ENCODE results near the gene NUBP2. TPM values are rescaled to one million over a fixed set of nuclear protein-coding genes. Genes with fewer than 3 reads are reported as not detected.

The NUBP2 gene
- total RNA-seq, 2 donors from 2014 or later: 47.9 to 81.8 TPM

DNA sequence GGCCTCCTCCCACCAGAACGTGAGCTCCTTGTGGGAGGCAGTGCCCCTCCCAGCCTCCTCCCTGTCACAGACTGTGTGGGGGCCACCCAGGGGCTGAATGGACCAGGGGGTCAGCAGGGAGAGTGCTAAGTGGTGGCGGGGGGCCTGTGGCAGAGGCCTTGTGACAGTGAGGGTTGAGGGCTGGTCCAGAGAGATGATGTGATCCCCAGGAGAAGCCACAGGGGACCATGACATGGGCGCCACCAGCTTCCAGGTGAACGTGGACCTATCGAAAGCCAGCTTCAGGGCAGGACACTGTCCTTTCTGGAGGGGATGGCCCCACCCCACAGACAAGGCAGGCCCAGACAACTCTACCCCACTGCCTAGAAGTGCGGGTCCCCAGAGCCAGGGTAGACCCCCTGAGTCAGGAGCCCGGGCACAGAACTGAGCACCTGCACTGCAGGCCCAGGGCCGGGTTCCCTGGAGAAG, 3.5 kb upstream of the NUBP2 start:
- no peak for ATAC-seq

DNA sequence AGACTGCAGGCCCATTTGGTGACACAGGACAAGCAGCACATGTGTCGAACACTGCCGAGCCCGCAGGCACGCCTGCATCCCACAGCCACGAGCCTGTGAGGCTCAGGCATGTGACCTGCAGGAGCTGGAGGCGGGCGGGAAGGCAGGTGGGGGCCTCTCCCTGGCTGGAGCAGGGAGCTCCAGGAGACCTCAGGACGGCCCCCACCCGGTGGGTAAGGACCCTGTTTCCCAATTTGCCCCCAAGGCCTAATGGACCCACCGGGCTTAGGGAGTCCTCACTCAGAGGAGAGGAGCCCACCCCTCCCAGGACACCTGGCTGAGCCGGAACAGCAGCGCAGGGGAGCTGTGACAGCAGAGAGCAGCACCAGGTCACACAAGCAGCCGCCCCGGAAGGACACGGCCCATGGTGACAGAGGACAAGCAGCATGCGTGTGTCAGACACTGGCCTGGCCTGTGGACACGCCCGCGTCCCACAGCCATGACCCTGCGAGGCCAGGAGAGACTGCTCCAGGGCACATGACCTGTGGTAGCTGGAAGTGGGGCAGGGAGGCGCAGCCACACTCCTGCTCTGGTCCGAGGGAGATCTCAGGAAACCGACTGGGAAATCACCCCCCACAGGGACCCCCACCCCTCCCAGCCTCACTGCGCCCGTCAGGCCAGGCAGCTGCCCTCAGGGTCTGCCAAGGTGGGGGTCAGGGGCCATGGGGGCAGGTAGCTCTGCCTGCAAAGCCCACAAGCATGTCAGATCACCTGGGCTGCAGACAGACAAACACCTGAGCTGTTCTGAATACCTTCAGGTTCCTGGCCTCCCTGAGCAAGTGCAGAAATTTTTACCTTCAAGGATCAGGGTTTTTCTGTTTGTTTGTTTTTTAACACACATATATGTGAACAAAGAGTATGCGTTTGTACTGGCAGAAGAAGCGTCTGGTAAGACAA, 2.8 kb upstream of the NUBP2 start:
- DNase-seq (ENCODE audit: low spot score): no peak
- Mint-ChIP-seq H3K4me1 (ENCODE audit: low read depth in 2 of 2) (peaks cover 11 to 14% of the 10 kb centered on the region in 2 donors), H3K36me3 (no peaks in the 10 kb centered on the region), H3K4me3 (no peak overlapping the region), H3K9me3 (no peaks in the 10 kb centered on the region), H3K27me3 (no peaks in the 10 kb centered on the region), H3K27ac (no peak overlapping the region)
- no peak for ATAC-seq

More for the DNA sequence above, 3.5 kb upstream of the NUBP2 start:
- H3K27ac Mint-ChIP-seq: no peak overlapping the region
- peaks cover 10 to 14% of the 10 kb centered on the region in 2 donors for H3K4me1 Mint-ChIP-seq (ENCODE audit: low read depth in 2 of 2)
- no peaks in the 10 kb centered on the region for H3K27me3 Mint-ChIP-seq
- no peak for DNase-seq (ENCODE audit: low spot score)
- H3K4me3 Mint-ChIP-seq: no peak overlapping the region
- no peaks in the 10 kb centered on the region for H3K36me3 Mint-ChIP-seq
- H3K9me3 Mint-ChIP-seq: no peaks in the 10 kb centered on the region

DNA sequence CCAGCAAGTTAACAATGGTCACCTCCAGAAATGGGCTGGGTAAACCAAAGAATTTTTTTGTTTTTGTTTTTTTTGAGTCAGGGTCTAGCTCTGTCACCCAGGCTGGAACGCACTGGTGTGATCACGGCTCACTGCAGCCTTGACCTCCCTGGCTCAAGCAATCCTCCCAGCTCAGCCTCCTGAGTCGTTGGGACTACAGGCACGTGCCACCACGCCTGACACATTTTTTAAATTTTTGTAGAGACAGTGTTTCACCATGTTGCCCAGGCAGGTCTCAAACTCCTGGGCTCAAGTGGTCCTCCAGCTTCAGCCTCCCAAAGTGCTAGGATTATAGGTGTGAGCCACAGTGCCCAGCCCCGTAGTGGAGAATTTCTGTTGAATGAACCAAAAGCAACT, 2.1 kb upstream of the NUBP2 start:
- H3K4me3 Mint-ChIP-seq: no peak overlapping the region
- no peak overlapping the region for H3K27ac Mint-ChIP-seq
- DNase-seq (ENCODE audit: low spot score) (no peak), ATAC-seq (no peak)
- H3K27me3 Mint-ChIP-seq: no peaks in the 10 kb centered on the region
- H3K36me3 Mint-ChIP-seq: no peaks in the 10 kb centered on the region
- no peaks in the 10 kb centered on the region for H3K9me3 Mint-ChIP-seq
- peaks cover 14 to 15% of the 10 kb centered on the region in 2 donors for H3K4me1 Mint-ChIP-seq (ENCODE audit: low read depth in 2 of 2)

DNA sequence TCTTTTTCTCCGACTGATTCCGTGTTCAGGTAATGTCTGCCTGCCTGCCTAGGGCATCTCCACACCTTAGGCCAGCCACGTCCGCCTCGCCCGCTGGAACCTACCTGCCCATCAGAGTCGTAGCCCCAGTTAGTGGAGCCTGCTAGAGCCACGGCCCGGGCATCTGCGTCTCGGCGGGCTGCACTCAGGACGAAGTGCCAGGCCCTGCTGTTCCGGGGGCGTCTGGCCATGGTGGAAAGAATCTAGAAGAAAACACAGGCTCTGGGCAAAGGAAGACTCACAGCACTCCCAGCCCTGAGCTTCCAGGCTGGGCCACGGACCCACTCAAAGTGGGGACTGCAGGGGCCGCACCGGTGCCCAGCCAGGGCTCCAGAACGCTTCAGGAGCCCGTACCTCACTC, 1.5 kb upstream of the NUBP2 start:
- Mint-ChIP-seq H3K36me3 (no peaks in the 10 kb centered on the region), H3K27ac (peak overlapping the region; percentile 37 to 61), H3K4me1 (ENCODE audit: low read depth in 2 of 2) (peaks cover 14 to 15% of the 10 kb centered on the region in 2 donors), H3K27me3 (no peaks in the 10 kb centered on the region), H3K4me3 (peak overlapping the region; percentile 81), H3K9me3 (no peaks in the 10 kb centered on the region)
- DNase-seq (ENCODE audit: low spot score): no peak
- ATAC-seq: no peak

DNA sequence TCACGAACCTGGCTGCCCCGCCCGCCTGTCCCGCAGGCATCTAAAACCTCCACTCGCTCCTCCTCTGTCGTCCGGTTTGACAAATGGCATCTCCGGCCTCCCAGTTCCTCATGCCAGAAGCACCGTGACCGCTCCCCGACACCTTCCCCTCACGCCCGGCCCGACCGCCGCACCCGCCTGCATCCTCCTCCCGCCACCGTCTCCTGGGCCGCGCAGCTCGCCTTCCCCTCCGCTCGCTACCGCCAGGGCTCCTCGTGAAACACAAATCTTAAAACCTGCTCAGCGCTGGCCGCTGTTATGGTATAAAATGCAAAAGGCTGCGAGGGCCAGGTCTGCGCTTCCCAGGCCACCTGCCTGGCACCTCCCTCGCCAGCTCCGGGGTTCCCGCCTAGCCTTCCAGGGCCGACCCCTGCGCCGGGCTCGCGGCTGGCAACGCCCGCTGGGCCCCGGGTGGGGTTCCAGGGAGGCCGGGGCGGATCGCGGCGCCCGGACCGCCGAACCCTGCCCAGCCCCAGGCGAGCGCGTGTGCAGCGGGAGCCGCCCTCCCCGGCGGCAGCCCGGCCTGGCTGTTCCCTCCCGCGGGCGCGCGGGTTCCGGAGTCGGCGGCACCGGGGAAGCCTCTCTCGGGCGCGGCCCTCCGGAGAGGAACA, 877 bp upstream of the NUBP2 start:
- Mint-ChIP-seq H3K4me3 (peak overlapping the region; percentile 94), H3K4me1 (ENCODE audit: low read depth in 2 of 2) (peaks cover 14 to 15% of the 10 kb centered on the region in 2 donors), H3K9me3 (no peaks in the 10 kb centered on the region), H3K36me3 (no peaks in the 10 kb centered on the region), H3K27me3 (no peaks in the 10 kb centered on the region), H3K27ac (peak overlapping the region; percentile 37 to 61)
- DNase-seq (ENCODE audit: low spot score) (no peak), ATAC-seq (peak in 1 of 2 donors; percentile 18)

DNA sequence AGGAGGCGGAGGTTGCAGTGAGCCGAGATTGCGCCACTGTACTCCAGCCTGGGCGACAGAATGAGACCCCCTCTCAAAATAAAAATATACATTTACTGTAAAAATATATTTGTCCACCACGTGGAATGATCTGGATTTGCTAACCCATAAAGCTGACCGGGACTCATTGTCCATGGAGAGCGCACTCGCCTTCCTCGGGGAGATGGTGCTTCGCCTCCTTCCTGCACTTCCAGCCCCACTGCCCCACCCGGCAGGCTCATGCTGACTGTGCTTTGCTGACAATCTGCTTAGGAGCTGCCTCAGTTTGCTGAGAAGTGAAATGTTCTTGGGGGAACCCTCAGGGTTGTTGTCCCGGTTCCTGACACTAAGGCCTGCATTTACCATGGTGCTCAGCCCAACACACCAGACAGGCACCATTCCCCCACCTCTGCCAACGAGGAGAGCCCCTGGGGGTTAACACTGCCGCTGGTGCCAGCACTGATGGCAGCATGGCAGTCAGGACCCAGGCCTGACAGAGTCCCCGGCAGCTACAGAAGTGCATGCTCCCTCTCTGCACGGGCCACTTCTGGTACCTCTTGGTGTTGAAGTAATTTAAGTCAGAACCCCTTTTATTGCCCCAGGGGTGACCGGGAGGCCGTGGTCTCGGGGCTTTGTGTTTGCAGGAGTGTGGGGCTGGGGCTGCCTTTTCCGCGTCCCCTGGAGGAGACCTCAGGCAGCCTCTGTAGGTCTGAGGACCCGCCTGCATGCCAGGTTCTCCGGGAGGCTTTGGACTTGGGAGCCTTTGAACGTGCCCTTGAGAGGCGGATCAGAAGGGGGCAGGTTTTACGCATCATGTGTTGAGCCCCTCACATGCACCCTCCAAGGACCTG, 2.5 kb downstream of the NUBP2 start:
- H3K36me3 Mint-ChIP-seq: no peaks in the 10 kb centered on the region
- H3K4me1 Mint-ChIP-seq (ENCODE audit: low read depth in 2 of 2): peaks cover 14 to 16% of the 10 kb centered on the region in 2 donors
- no peak for DNase-seq (ENCODE audit: low spot score)
- H3K27ac Mint-ChIP-seq: no peak overlapping the region
- H3K9me3 Mint-ChIP-seq: no peaks in the 10 kb centered on the region
- H3K4me3 Mint-ChIP-seq: peak overlapping the region; percentile 47
- H3K27me3 Mint-ChIP-seq: no peaks in the 10 kb centered on the region
- ATAC-seq: no peak

DNA sequence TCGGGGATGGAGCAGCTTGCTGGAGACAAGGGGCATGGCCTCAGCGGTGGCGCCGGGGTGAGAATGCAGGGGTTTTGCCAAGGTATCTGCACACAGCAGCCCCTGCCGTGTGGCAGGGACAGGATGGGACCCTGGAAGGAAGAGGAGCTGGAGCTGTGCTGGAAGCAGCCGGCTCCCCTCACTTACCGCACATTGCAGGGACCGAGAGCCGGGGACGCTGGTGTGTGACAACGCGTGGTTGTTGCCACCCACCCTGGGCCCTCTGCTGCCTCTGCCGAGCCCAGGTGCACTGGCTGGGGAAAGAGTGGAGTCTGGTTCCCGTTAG, 3.0 kb downstream of the NUBP2 start:
- Mint-ChIP-seq H3K4me1 (ENCODE audit: low read depth in 2 of 2) (peaks cover 14 to 16% of the 10 kb centered on the region in 2 donors), H3K27me3 (no peaks in the 10 kb centered on the region), H3K27ac (no peak overlapping the region), H3K9me3 (no peaks in the 10 kb centered on the region), H3K36me3 (no peaks in the 10 kb centered on the region), H3K4me3 (no peak overlapping the region)
- ATAC-seq (no peak), DNase-seq (ENCODE audit: low spot score) (no peak)

DNA sequence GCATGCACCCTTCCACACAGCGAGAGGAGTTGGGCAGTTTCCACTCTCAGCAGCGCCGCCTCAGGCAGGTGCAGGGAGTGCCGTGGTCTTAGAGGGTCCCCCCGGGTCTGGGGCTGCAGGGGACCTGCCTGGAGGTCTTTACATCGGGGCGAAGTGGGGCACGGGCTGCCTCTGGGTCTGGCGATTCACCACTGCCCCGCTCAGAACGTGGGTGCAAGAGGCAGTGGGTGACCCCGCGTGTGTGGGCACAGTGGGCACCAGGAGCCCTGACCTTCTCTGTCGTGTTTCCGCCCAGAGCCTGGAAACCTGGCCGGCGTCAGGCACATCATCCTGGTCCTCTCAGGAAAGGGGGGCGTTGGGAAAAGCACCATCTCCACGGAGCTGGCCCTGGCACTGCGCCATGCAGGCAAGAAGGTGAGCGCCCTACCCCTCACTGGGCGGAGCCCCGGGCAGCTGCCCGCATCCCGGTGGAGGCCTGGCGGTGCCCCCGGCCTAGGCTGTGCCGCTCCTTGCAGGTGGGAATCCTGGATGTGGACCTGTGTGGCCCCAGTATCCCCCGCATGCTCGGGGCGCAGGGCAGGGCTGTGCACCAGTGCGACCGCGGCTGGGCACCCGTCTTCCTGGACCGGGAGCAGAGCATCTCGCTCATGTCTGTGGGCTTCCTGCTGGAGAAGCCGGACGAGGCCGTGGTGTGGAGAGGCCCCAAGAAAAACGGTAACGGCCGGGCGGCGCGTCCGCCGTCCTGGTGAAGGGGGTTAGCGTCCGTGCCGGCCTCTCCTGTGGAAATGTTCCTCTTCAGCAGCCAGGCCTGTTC, 3.7 kb downstream of the NUBP2 start:
- no peak overlapping the region for H3K4me3 Mint-ChIP-seq
- no peak for ATAC-seq
- no peak overlapping the region for H3K27ac Mint-ChIP-seq
- no peaks in the 10 kb centered on the region for H3K27me3 Mint-ChIP-seq
- no peaks in the 10 kb centered on the region for H3K36me3 Mint-ChIP-seq
- no peaks in the 10 kb centered on the region for H3K9me3 Mint-ChIP-seq
- DNase-seq (ENCODE audit: low spot score): peak; percentile 55
- peaks cover 9 to 14% of the 10 kb centered on the region in 2 donors for H3K4me1 Mint-ChIP-seq (ENCODE audit: low read depth in 2 of 2)

DNA sequence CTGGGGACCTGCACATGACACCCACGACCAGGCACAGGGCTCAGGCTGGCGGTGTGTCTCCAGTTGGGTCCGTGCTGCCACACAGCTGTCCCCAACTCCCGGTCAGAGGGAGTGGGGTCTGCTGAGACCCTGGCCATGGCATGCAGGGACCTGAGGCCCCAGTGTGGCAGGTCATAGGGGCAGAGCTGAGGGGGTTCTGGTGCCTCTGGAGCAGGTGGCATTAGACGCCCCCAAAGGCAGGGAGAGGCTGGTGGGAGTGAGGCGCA, 4.2 kb downstream of the NUBP2 start:
- Mint-ChIP-seq H3K27me3 (no peaks in the 10 kb centered on the region), H3K4me3 (no peak overlapping the region), H3K4me1 (ENCODE audit: low read depth in 2 of 2) (peaks cover 4 to 10% of the 10 kb centered on the region in 2 donors), H3K9me3 (no peaks in the 10 kb centered on the region), H3K27ac (no peak overlapping the region), H3K36me3 (no peaks in the 10 kb centered on the region)
- no peak for DNase-seq (ENCODE audit: low spot score)
- no peak for ATAC-seq

DNA sequence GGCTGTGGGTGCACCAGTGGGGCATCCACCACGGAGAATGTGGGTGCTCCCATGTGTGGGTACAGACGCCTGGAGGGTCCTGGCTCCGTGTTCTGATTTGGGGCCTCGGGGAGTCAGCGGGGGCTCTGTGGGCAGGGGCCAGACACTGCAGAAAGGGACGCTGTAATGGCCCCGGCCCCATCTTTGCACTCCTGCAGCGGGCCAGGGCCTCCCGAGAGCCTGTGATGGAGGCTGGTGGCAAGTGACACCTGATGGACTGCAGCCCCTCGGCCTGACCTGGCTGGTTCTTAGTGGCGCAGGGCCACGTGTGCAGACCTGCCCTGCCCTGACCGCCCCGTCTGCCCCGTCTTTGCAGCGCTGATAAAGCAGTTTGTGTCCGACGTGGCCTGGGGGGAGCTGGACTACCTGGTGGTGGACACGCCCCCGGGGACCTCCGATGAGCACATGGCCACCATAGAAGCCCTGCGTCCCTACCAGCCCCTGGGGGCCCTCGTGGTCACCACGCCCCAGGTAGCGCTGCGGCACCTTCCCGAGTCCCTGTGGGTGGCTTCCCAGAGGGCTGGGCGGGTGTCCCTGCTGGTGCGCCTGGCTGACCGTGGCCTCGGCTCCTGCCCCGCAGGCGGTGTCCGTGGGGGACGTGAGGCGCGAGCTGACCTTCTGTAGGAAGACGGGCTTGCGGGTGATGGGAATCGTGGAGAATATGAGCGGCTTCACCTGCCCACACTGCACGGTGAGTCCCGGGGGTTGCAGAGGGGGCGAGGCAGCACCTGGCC, 4.7 kb downstream of the NUBP2 start:
- DNase-seq (ENCODE audit: low spot score): no peak

DNA sequence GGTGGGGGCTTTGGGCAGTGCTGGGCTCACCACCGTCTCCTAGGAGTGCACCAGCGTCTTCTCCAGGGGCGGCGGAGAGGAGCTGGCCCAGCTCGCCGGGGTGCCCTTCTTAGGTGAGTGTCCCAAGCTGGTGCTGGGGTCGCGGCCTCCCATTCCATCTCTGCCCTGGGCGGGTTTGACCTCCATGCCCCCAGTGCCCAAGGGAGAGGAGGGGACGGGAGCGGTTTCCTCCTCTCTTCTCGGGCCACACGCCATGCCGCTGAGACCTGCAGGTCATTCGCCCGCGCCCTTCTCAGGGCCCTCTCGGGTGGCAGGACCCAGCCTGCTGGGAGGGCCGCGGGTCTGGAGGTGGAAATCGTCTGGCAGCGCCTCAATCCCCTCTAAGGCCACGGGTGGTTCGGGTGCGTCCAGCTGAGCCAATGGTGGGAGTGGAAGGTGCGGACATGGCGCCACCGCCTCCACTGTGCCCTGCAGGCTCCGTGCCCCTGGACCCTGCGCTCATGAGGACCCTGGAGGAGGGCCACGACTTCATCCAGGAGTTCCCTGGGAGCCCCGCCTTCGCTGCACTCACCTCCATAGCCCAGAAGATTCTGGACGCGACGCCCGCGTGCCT, 5.4 kb downstream of the NUBP2 start:
- H3K27me3 Mint-ChIP-seq: no peaks in the 10 kb centered on the region
- DNase-seq (ENCODE audit: low spot score): no peak

More for the DNA sequence above, 4.7 kb downstream of the NUBP2 start:
- Mint-ChIP-seq H3K9me3 (no peaks in the 10 kb centered on the region), H3K27me3 (no peaks in the 10 kb centered on the region), H3K4me1 (ENCODE audit: low read depth in 2 of 2) (peaks cover 4 to 10% of the 10 kb centered on the region in 2 donors), H3K36me3 (no peaks in the 10 kb centered on the region), H3K4me3 (no peak overlapping the region), H3K27ac (no peak overlapping the region)
- no peak for ATAC-seq

DNA sequence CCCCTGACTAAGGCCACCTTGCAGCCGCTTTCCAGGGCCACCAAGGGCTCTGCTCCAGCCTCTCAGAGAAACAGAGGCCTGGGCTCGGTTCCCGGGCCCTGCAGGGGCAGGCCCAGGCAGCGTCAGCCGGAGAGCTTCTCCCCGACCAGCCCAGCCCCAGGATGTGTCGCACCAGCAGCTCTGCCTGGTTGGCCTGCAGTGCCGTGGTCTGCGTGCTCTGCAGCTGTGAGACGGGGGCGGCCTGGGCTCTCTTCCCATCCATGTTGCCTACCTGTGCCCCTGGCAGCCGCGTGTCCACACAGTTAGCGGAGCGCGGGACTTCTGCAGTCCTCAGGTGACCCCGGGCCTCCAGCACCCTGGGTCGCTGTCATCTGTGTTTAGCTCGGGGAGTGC, 5.9 kb downstream of the NUBP2 start:
- no peaks in the 10 kb centered on the region for H3K9me3 Mint-ChIP-seq

More for the DNA sequence above, 5.4 kb downstream of the NUBP2 start:
- peaks cover 2 to 10% of the 10 kb centered on the region in 2 donors for H3K4me1 Mint-ChIP-seq (ENCODE audit: low read depth in 2 of 2)
- no peaks in the 10 kb centered on the region for H3K36me3 Mint-ChIP-seq
- no peaks in the 10 kb centered on the region for H3K9me3 Mint-ChIP-seq
- H3K4me3 Mint-ChIP-seq: no peak overlapping the region
- no peak overlapping the region for H3K27ac Mint-ChIP-seq
- no peak for ATAC-seq

More for the DNA sequence above, 5.9 kb downstream of the NUBP2 start:
- Mint-ChIP-seq H3K27me3 (no peaks in the 10 kb centered on the region), H3K36me3 (no peaks in the 10 kb centered on the region), H3K27ac (no peak overlapping the region), H3K4me3 (no peak overlapping the region), H3K4me1 (ENCODE audit: low read depth in 2 of 2) (peaks cover 0 to 10% of the 10 kb centered on the region in 2 donors)
- DNase-seq (ENCODE audit: low spot score) (no peak), ATAC-seq (no peak)

Data from natural killer cell treated with Interleukin-12 subunit alpha and Interleukin-12 subunit beta and Interleukin-15 and Interleukin-18, amount 100 ng/mL, for 72 hours (primary cell).